ENCODE data around the gene ZFPM1.

The ZFPM1 gene

GRCh38 chr16:88569985-88570690, 117.1 kb downstream of the ZFPM1 start, which contains the start of gene ZC3H18:
ZC3H18 (plus strand) TSS chr16:88570403; CDS start chr16:88577124, 6,721 bp downstream.
- Histone ChIP-seq H3K27me3 (ENCODE audit: insufficient read depth, low read length) (no peaks in the 10 kb centered on the region), H3K4me3 (ENCODE audit: low read depth, low read length) (peak within 1 kb of the TSS; percentile 100), H2AFZ (ENCODE audit: insufficient read depth, low read length, poor library complexity) (peak within 1 kb of the TSS; percentile 97), H3K14ac (ENCODE audit: low read length) (peak within 1 kb of the TSS; percentile 96), H2BK12ac (ENCODE audit: low read length) (no peak within 1 kb of the TSS), H3K36me3 (ENCODE audit: control insufficient read depth in 1 of 2, insufficient read depth in 2 of 2, low read length in 2 of 2) (peaks cover 4 to 8% of the 10 kb centered on the region in 2 experiments), H2BK120ac (ENCODE audit: insufficient read depth, low read length, poor library complexity) (peak within 1 kb of the TSS; percentile 86), H3K4ac (ENCODE audit: low read depth, low read length) (peak within 1 kb of the TSS; percentile 92), H3K4me2 (ENCODE audit: low read length) (peak within 1 kb of the TSS; percentile 100), H2BK5ac (ENCODE audit: low read depth, low read length, poor library complexity) (peak within 1 kb of the TSS; percentile 67), H2AK5ac (ENCODE audit: low read length) (peak within 1 kb of the TSS; percentile 85), H3K27ac (ENCODE audit: low read depth, low read length) (peak within 1 kb of the TSS; percentile 48), H3K79me1 (ENCODE audit: low read length) (peaks cover 6% of the 10 kb centered on the region), H4K12ac (ENCODE audit: low read depth, low read length) (peak within 1 kb of the TSS; percentile 93), H3K9ac (ENCODE audit: low read length) (peak within 1 kb of the TSS; percentile 98), H3K18ac (ENCODE audit: low read length) (peak within 1 kb of the TSS; percentile 89), H3K4me1 (ENCODE audit: control insufficient read depth in 1 of 2, insufficient read depth in 2 of 2, low read length in 2 of 2) (peaks cover 3 to 13% of the 10 kb centered on the region in 2 experiments), H4K8ac (ENCODE audit: low read depth, low read length) (peak within 1 kb of the TSS; percentile 100), H3K23ac (ENCODE audit: low read length) (no peak within 1 kb of the TSS), H3K9me3 (ENCODE audit: insufficient read depth, low read depth, low read length) (peaks cover 2% of the 10 kb centered on the region), H3K79me2 (ENCODE audit: control insufficient read depth, insufficient read depth, low read length, poor library complexity) (peaks cover 8% of the 10 kb centered on the region), H4K91ac (ENCODE audit: low read depth, low read length) (peak within 1 kb of the TSS; percentile 59)
- DNase-seq = peak; percentile 95 to 99
- WGBS (ENCODE audit: extremely low coverage, insufficient coverage, insufficient read length) = no CpG with 5 or more reads among the region's 90 CpGs

- H2BK5ac ChIP-seq (ENCODE audit: low read depth, low read length, poor library complexity) = peak overlapping the region; percentile 67
- H4K12ac ChIP-seq (ENCODE audit: low read depth, low read length) = peak overlapping the region; percentile 93
- peak overlapping the region; percentile 100 for H3K4me2 ChIP-seq (ENCODE audit: low read length)
- peak overlapping the region; percentile 48 for H3K27ac ChIP-seq (ENCODE audit: low read depth, low read length)
- peaks cover 6% of the 10 kb centered on the region for H3K79me1 ChIP-seq (ENCODE audit: low read length)
- peaks cover 2% of the 10 kb centered on the region for H3K9me3 ChIP-seq (ENCODE audit: insufficient read depth, low read depth, low read length)
- peak overlapping the region; percentile 87 for H3K4ac ChIP-seq (ENCODE audit: low read depth, low read length)
- peaks cover 3 to 13% of the 10 kb centered on the region in 2 experiments for H3K4me1 ChIP-seq (ENCODE audit: control insufficient read depth in 1 of 2, insufficient read depth in 2 of 2, low read length in 2 of 2)
- WGBS (ENCODE audit: extremely low coverage, insufficient coverage, insufficient read length) = no CpG with 5 or more reads among the region's 35 CpGs
- peak overlapping the region; percentile 100 for H4K8ac ChIP-seq (ENCODE audit: low read depth, low read length)
- H2BK12ac ChIP-seq (ENCODE audit: low read length) = no peak overlapping the region
- H3K79me2 ChIP-seq (ENCODE audit: control insufficient read depth, insufficient read depth, low read length, poor library complexity) = peaks cover 8% of the 10 kb centered on the region
- peak overlapping the region; percentile 36 for H4K91ac ChIP-seq (ENCODE audit: low read depth, low read length)
- H3K18ac ChIP-seq (ENCODE audit: low read length) = peak overlapping the region; percentile 30
- no peak overlapping the region for H3K23ac ChIP-seq (ENCODE audit: low read length)
- peak in 1 of 2 donors; percentile 24 for DNase-seq
- H3K4me3 ChIP-seq (ENCODE audit: low read depth, low read length) = peak overlapping the region; percentile 100
- no peaks in the 10 kb centered on the region for H3K27me3 ChIP-seq (ENCODE audit: insufficient read depth, low read length)
- H3K36me3 ChIP-seq (ENCODE audit: control insufficient read depth in 1 of 2, insufficient read depth in 2 of 2, low read length in 2 of 2) = peaks cover 6 to 11% of the 10 kb centered on the region in 2 experiments
- H3K14ac ChIP-seq (ENCODE audit: low read length) = no peak overlapping the region
- H2AK5ac ChIP-seq (ENCODE audit: low read length) = no peak overlapping the region
- H2BK120ac ChIP-seq (ENCODE audit: insufficient read depth, low read length, poor library complexity) = no peak overlapping the region
- H2AFZ ChIP-seq (ENCODE audit: insufficient read depth, low read length, poor library complexity) = peak overlapping the region; percentile 97
- peak overlapping the region; percentile 98 for H3K9ac ChIP-seq (ENCODE audit: low read length)
Measured at GRCh38 chr16:88570691-88571092, 117.6 kb downstream of the ZFPM1 start.

- no peaks in the 10 kb centered on the region for H3K9me3 ChIP-seq (ENCODE audit: insufficient read depth, low read depth, low read length)
- no peak overlapping the region for H2BK5ac ChIP-seq (ENCODE audit: low read depth, low read length, poor library complexity)
- no peak overlapping the region for H3K9ac ChIP-seq (ENCODE audit: low read length)
- H4K91ac ChIP-seq (ENCODE audit: low read depth, low read length) = no peak overlapping the region
- H4K12ac ChIP-seq (ENCODE audit: low read depth, low read length) = no peak overlapping the region
- no peak overlapping the region for H3K23ac ChIP-seq (ENCODE audit: low read length)
- WGBS (ENCODE audit: extremely low coverage, insufficient coverage, insufficient read length) = no CpG with 5 or more reads among the region's 11 CpGs
- peaks cover 4% of the 10 kb centered on the region for H3K79me1 ChIP-seq (ENCODE audit: low read length)
- no peak overlapping the region for H3K4me2 ChIP-seq (ENCODE audit: low read length)
- no peak overlapping the region for H3K27ac ChIP-seq (ENCODE audit: low read depth, low read length)
- no peak overlapping the region for H2AK5ac ChIP-seq (ENCODE audit: low read length)
- no peak overlapping the region for H3K14ac ChIP-seq (ENCODE audit: low read length)
- H4K8ac ChIP-seq (ENCODE audit: low read depth, low read length) = no peak overlapping the region
- no peak overlapping the region for H3K4ac ChIP-seq (ENCODE audit: low read depth, low read length)
- H3K4me1 ChIP-seq (ENCODE audit: control insufficient read depth in 1 of 2, insufficient read depth in 2 of 2, low read length in 2 of 2) = peaks cover 0 to 6% of the 10 kb centered on the region in 2 experiments
- peaks cover 36 to 52% of the 10 kb centered on the region in 2 experiments for H3K36me3 ChIP-seq (ENCODE audit: control insufficient read depth in 1 of 2, insufficient read depth in 2 of 2, low read length in 2 of 2)
- H3K4me3 ChIP-seq (ENCODE audit: low read depth, low read length) = no peak overlapping the region
- no peak overlapping the region for H2BK12ac ChIP-seq (ENCODE audit: low read length)
- H3K27me3 ChIP-seq (ENCODE audit: insufficient read depth, low read length) = no peaks in the 10 kb centered on the region
- peaks cover 5% of the 10 kb centered on the region for H3K79me2 ChIP-seq (ENCODE audit: control insufficient read depth, insufficient read depth, low read length, poor library complexity)
- no peak overlapping the region for H2AFZ ChIP-seq (ENCODE audit: insufficient read depth, low read length, poor library complexity)
- no peak for DNase-seq
- H2BK120ac ChIP-seq (ENCODE audit: insufficient read depth, low read length, poor library complexity) = no peak overlapping the region
- no peak overlapping the region for H3K18ac ChIP-seq (ENCODE audit: low read length)
Measured at GRCh38 chr16:88575251-88575650, 122.2 kb downstream of the ZFPM1 start.

GRCh38 chr16:88576307-88576706, 123.2 kb downstream of the ZFPM1 start:
- H2AFZ ChIP-seq (ENCODE audit: insufficient read depth, low read length, poor library complexity) = no peak overlapping the region
- DNase-seq = no peak
- H3K4me2 ChIP-seq (ENCODE audit: low read length) = no peak overlapping the region
- H3K4ac ChIP-seq (ENCODE audit: low read depth, low read length) = no peak overlapping the region
- H3K27me3 ChIP-seq (ENCODE audit: insufficient read depth, low read length) = no peaks in the 10 kb centered on the region
- no peak overlapping the region for H3K23ac ChIP-seq (ENCODE audit: low read length)
- H2BK5ac ChIP-seq (ENCODE audit: low read depth, low read length, poor library complexity) = no peak overlapping the region
- no peaks in the 10 kb centered on the region for H3K9me3 ChIP-seq (ENCODE audit: insufficient read depth, low read depth, low read length)
- no peak overlapping the region for H3K27ac ChIP-seq (ENCODE audit: low read depth, low read length)
- H2BK12ac ChIP-seq (ENCODE audit: low read length) = no peak overlapping the region
- H3K79me1 ChIP-seq (ENCODE audit: low read length) = no peaks in the 10 kb centered on the region
- H4K91ac ChIP-seq (ENCODE audit: low read depth, low read length) = no peak overlapping the region
- H2AK5ac ChIP-seq (ENCODE audit: low read length) = no peak overlapping the region
- H3K4me3 ChIP-seq (ENCODE audit: low read depth, low read length) = no peak overlapping the region
- H3K9ac ChIP-seq (ENCODE audit: low read length) = no peak overlapping the region
- no peak overlapping the region for H3K14ac ChIP-seq (ENCODE audit: low read length)
- peaks cover 0 to 3% of the 10 kb centered on the region in 2 experiments for H3K4me1 ChIP-seq (ENCODE audit: control insufficient read depth in 1 of 2, insufficient read depth in 2 of 2, low read length in 2 of 2)
- H3K79me2 ChIP-seq (ENCODE audit: control insufficient read depth, insufficient read depth, low read length, poor library complexity) = peaks cover under 1% of the 10 kb centered on the region
- no peak overlapping the region for H4K8ac ChIP-seq (ENCODE audit: low read depth, low read length)
- peaks cover 43 to 61% of the 10 kb centered on the region in 2 experiments for H3K36me3 ChIP-seq (ENCODE audit: control insufficient read depth in 1 of 2, insufficient read depth in 2 of 2, low read length in 2 of 2)
- H4K12ac ChIP-seq (ENCODE audit: low read depth, low read length) = no peak overlapping the region
- no CpG with 5 or more reads among the region's 13 CpGs for WGBS (ENCODE audit: extremely low coverage, insufficient coverage, insufficient read length)
- H2BK120ac ChIP-seq (ENCODE audit: insufficient read depth, low read length, poor library complexity) = no peak overlapping the region
- no peak overlapping the region for H3K18ac ChIP-seq (ENCODE audit: low read length)

Measured in trophoblast cell (in vitro differentiated cells and primary cell).